ENCODE results near the gene PIP5K1B.

DNA sequence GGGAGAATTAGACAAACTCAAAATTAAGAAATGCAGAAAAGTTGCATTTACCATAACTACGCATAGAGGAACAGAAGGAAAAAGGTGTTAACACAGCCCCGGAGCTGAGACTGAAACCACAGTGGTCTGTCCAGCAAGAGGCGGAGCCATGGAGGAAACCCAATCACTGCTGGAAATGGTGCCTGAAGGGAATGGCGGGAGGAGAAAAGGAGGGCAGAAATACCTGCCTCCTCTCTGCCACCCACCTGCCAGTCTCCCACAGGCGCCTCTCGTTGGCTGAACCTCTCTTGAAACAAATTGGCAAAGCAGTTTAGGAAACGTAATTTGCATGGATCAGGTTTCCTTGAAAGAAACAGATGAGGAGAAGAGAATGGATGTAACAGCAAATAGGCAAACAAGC lies 318.6 kb downstream of the PIP5K1B start:
- TF ChIP-seq CTCF (IDR thresholded peaks at IDR 0.05; ENCODE audit: extremely low read depth in 1 of 2, insufficient read depth in 1 of 2, low read depth in 1 of 2, low read length in 2 of 2) (no peak), EZH2 (IDR thresholded peaks at IDR 0.05; ENCODE audit: borderline replicate concordance, low read depth, low read length, severe bottlenecking) (no peak), MAX (IDR thresholded peaks at IDR 0.05; ENCODE audit: insufficient read depth, insufficient read length) (no peak), JUN (IDR thresholded peaks at IDR 0.05; ENCODE audit: borderline replicate concordance, insufficient read depth, insufficient read length, low read depth) (no peak), POLR2A (IDR thresholded peaks at IDR 0.05; ENCODE audit: low read depth, low read length) (no peak), POLR2AphosphoS5 (IDR thresholded peaks at IDR 0.05; ENCODE audit: insufficient read depth, low read depth, low read length) (no peak), FOS (IDR thresholded peaks at IDR 0.05; ENCODE audit: borderline replicate concordance, insufficient read depth, low read length) (no peak)
